Mucosa of stomach (tissue), 1 donor: ENCODE measurements around the gene NCK2.

Experiments used
- H3K27me3 ChIP-seq: one replicate; pipeline ENCODE4 v1.7.0; 2013; ENCODE audit warnings: mild to moderate bottlenecking, low read length; ENCODE audit not compliant: control insufficient read depth, insufficient read depth
- H3K36me3 ChIP-seq: one replicate; pipeline ENCODE4 v1.7.0; 2013; ENCODE audit warnings: low read length; ENCODE audit not compliant: control insufficient read depth, insufficient read depth
- H3K4me1 ChIP-seq: one replicate; pipeline ENCODE4 v1.7.0; 2013; ENCODE audit warnings: mild to moderate bottlenecking, low read length; ENCODE audit not compliant: control insufficient read depth, insufficient read depth
- H3K4me3 ChIP-seq: one replicate; pipeline ENCODE4 v1.7.0; 2013; ENCODE audit warnings: low read length
- H3K9ac ChIP-seq: one replicate; pipeline ENCODE4 v1.7.0; 2013; ENCODE audit warnings: mild to moderate bottlenecking, low read length, moderate library complexity
- H3K9me3 ChIP-seq: one replicate; pipeline ENCODE4 v1.7.0; 2013; ENCODE audit warnings: mild to moderate bottlenecking, low read length, moderate library complexity; ENCODE audit not compliant: control insufficient read depth
- donor health status: Pancreatic carcinoma.

NCK2 gene

DNA sequence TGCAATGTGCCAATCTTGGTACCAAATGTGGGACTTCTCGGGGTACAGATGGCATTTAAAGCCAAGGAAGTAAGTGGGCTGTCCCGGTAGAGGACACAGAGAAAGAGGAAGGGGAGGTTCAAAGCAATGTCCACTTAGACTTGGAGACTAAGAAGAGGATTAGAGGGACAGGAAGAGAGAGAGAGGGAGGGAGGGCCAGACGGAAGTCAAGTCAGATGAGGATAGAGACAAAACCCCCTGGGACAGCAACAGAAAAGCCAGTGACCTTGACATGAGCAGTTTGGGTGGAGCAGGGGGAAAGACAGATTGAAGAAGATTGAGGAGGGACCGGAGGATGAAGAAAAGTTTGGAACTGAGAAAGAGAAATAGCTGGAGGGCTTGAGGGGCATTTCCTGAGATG lies 164.5 kb downstream of the NCK2 start:
- H3K27me3 ChIP-seq = no peaks in the 10 kb centered on the region
- no peak overlapping the region for H3K4me3 ChIP-seq
- H3K9ac ChIP-seq = no peak overlapping the region
- H3K4me1 ChIP-seq = no peaks in the 10 kb centered on the region
- H3K36me3 ChIP-seq = no peaks in the 10 kb centered on the region
- H3K9me3 ChIP-seq = no peaks in the 10 kb centered on the region

DNA sequence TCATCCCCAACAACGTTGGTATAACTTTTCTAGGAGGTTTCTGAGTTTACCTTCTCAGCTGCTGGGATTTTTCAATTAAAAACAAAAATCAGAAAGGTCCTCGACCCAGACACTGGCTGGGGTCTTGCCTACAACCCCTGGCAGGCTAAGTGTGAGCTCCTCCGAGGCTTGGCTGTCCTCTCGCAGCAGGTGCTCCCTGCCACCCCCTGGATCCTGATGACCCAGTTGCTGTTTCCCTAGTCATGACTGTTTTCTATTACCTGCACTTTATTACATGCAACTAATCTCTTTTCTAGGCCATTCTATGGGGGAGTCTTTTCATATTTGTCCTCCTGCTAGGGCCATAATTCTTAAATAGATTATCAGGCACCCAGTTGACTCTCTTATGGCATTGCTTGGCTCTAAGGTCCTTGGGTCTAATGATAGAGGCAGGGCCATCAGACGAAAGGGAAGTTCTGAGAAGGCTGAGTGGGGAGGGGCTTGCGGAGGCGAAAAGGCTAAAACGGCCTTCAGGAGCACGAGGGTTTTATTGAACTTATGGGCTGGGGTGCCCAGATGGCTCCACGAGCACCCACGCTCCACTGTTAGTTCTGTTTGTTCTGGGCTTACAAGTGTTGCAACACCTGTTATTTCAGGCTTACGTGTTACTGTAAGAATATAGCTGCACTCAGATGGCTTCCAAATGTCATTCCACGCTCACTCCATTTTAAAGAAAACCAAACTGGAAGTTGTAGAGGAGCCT lies 166.0 kb downstream of the NCK2 start:
- Histone ChIP-seq H3K4me3 (no peak overlapping the region), H3K4me1 (no peaks in the 10 kb centered on the region), H3K9ac (no peak overlapping the region), H3K27me3 (no peaks in the 10 kb centered on the region), H3K9me3 (no peaks in the 10 kb centered on the region), H3K36me3 (no peaks in the 10 kb centered on the region)

DNA sequence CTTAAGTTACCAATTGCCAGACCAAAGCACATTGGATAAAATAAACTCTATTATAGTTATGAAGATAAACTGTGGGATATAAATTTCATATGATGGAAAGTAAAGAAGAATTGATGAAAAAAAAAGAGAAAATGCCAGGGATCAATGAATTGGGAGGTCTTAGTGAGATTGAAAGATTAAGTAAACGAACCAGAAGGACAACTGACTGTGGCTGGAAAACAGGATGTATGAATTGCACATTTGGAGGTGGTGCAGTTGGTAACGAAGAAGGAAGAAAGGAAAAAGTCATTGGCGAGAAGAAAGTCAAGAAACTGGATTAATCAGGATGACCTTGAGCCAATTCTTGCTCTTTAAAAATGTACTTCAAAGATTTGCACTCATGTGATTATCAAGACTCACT lies 166.7 kb downstream of the NCK2 start:
- H3K4me3 ChIP-seq = no peak overlapping the region
- H3K9ac ChIP-seq = no peak overlapping the region
- H3K9me3 ChIP-seq = no peaks in the 10 kb centered on the region
- no peaks in the 10 kb centered on the region for H3K36me3 ChIP-seq
- H3K4me1 ChIP-seq = no peaks in the 10 kb centered on the region
- H3K27me3 ChIP-seq = no peaks in the 10 kb centered on the region

DNA sequence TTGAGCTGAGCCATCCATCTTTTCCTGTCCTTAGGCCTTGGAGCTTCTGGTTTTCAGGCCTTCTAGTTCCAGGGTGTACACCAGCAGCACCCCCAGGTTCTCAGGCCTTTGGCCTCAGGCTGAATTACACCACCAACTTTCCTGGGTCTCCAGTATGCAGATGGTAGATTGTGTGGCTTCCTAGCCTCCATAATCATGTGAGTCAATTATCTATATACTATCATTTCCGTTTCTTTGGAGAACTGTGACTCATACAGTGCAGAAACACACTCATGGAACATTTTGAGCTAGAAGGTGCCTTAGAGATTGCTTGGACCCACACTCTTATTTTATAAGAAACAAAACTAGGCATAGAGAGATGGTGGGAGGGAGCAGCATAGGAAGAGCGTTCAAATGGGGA lies 167.4 kb downstream of the NCK2 start:
- no peaks in the 10 kb centered on the region for H3K4me1 ChIP-seq
- H3K9me3 ChIP-seq = no peaks in the 10 kb centered on the region
- H3K9ac ChIP-seq = no peak overlapping the region
- H3K27me3 ChIP-seq = no peaks in the 10 kb centered on the region
- no peaks in the 10 kb centered on the region for H3K36me3 ChIP-seq
- no peak overlapping the region for H3K4me3 ChIP-seq

DNA sequence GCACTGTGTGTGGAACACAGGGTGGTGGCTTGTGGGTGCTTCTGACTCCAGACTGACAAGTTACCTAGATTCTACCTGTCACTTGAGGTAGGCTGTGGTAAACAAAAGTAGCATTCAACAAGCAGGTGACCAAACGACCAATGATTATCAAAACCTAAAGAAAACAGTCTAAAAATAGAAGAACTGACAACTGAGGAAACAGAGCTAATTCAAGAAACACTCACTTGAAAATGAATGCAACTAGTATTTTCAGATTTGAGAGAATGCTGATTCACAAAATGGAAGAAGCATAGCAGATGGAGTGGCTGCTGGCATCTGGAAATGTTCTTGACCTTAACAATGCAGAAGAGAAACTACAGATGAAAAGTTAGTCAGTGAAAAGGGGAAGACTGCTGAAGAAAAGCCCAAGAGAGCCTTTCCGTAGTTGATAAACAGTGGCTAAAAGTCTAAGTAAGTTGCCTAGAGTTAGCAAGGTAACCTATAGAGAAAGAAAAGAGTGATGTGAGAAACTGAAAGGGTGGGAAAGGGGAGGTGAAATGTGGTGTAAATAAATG lies 170.4 kb downstream of the NCK2 start:
- Histone ChIP-seq H3K9ac (no peak overlapping the region), H3K4me3 (no peak overlapping the region), H3K27me3 (no peaks in the 10 kb centered on the region), H3K9me3 (no peaks in the 10 kb centered on the region), H3K36me3 (no peaks in the 10 kb centered on the region), H3K4me1 (peaks cover 7% of the 10 kb centered on the region)

DNA sequence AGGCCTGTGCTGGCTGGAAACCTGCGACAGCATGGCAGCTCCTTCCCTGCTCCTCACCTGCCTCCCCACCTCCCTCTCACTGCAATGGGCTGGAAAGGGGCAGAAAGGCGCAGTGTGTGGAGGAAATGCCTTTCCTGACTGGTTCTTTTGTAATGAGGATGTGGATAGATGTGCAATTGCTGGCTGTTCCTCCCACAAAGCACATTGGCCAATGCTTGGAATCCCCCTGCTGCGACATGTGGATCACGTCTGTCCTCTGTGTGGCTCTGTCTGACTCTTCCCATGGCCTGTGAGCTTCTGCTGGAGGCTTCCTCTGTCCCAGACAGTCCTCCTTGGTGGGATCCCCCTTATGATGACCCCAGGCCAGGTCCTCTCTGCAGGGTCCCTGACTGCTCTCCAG lies 172.5 kb downstream of the NCK2 start:
- no peaks in the 10 kb centered on the region for H3K36me3 ChIP-seq
- H3K9ac ChIP-seq = no peak overlapping the region
- no peaks in the 10 kb centered on the region for H3K27me3 ChIP-seq
- H3K9me3 ChIP-seq = no peaks in the 10 kb centered on the region
- H3K4me1 ChIP-seq = peaks cover 7% of the 10 kb centered on the region
- H3K4me3 ChIP-seq = no peak overlapping the region

DNA sequence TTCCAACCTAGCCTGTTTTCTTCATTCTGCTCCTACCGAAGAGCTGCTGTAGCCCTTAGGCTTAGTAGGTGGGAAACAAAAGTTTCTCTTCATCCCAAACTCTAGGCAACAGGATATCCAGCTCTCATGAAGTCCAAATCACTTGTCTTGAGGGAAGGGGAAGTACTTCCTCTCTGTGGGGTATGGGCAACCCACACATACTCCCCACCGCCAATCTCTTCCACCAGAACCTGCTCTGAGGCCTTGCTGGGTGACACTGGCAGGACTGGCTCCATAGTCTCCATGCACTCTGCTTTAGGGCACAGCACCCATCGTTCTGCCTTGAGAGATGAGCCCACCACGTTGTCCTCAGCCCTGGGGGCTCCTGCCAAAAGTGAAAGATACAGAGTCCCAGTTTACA lies 173.0 kb downstream of the NCK2 start:
- H3K36me3 ChIP-seq = no peaks in the 10 kb centered on the region
- H3K9ac ChIP-seq = no peak overlapping the region
- H3K9me3 ChIP-seq = no peaks in the 10 kb centered on the region
- peaks cover 7% of the 10 kb centered on the region for H3K4me1 ChIP-seq
- H3K27me3 ChIP-seq = no peaks in the 10 kb centered on the region
- H3K4me3 ChIP-seq = no peak overlapping the region

DNA sequence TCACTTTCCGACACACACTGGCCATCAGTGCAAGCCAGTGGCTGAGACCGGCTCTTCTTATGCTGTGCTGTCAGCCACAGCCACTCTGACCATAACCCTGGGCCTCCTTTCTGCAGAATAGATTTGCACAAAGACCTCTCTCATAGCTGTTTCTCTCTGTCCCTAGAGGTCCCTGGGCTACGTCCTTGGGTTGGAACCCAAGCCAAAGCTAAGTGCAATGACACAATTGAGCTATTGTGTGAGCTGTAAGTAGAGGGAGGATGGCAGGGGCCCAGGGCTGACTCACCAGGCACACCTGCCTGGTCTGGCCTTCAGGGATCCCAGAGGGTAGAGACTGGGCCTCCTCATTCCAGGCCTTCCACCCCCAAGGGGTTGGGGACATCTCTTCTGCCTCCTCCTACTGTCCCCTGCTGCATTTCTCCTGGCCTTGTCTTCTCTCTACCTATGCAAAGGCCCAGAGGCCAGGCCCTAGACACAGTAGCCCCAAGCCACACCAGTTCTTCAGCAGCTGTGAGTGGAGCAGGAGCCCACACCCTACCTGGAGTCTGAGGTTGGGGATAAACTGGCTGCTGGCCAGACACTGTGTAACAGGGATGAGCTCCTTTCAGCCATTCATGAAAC lies 174.6 kb downstream of the NCK2 start:
- Histone ChIP-seq H3K27me3 (no peaks in the 10 kb centered on the region), H3K36me3 (no peaks in the 10 kb centered on the region), H3K9me3 (no peaks in the 10 kb centered on the region), H3K9ac (no peak overlapping the region), H3K4me1 (peaks cover 7% of the 10 kb centered on the region), H3K4me3 (no peak overlapping the region)

DNA sequence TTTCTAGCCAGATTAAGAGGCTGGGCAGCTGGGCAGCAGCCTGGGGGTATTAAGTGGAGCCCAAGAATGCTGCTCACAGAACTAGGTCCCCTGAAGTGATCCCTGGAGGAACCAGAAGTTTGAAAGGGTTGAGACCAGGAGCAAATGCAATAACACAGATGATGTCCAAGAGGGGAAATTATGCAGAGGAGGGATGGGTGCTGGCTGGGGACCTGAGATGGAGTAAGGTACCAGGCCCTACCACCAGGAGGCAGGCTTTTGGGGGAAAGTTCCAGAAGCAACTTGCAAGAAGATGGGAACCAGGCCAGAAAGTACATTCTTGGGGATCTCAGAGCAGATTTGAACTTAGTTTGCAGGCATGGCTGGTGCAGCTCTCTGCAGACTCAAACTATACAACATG lies 175.1 kb downstream of the NCK2 start:
- Histone ChIP-seq H3K36me3 (no peaks in the 10 kb centered on the region), H3K27me3 (no peaks in the 10 kb centered on the region), H3K9ac (no peak overlapping the region), H3K9me3 (no peaks in the 10 kb centered on the region), H3K4me1 (peaks cover 7% of the 10 kb centered on the region), H3K4me3 (no peak overlapping the region)

DNA sequence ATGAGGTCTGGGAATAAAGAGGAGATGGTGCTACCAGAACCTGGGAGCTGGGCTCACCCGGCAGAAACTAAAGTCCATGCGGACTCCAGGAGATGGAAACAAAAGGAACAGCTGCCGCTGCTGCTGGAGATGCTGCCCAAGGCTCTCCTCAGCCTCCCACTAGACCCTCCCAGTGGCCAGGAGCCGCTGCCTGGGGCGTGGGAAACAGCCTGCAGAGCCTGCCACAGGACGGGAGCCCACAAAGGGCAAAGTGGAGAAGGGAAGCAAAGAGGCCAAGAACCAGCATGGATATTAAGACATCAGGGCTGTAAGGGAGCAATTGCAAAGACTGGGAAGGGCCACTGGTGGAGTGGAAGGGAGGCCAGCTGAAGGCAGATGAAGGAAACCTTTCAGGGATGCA lies 179.6 kb downstream of the NCK2 start:
- no peaks in the 10 kb centered on the region for H3K36me3 ChIP-seq
- H3K27me3 ChIP-seq = no peaks in the 10 kb centered on the region
- H3K4me3 ChIP-seq = no peak overlapping the region
- no peaks in the 10 kb centered on the region for H3K9me3 ChIP-seq
- H3K4me1 ChIP-seq = peaks cover 6% of the 10 kb centered on the region
- H3K9ac ChIP-seq = no peak overlapping the region

DNA sequence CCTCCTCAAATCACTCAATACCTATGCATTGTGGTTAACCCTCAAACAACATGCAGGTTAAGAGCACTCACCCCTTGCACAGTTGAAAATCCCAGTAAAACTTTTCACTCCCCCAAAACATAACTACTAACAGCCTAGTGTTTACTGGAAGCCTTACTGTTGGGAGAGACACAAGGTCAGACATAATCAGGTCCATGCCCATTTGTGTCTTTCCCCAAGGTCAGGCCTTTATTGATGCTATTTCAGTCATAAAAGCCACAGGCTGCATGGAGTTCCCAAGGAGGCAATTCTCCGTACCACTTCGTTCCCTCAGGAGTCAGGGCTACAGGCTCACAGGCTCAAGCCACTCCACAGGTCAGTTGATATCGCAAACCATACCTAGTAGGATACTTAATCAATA lies 180.2 kb downstream of the NCK2 start:
- Histone ChIP-seq H3K9me3 (no peaks in the 10 kb centered on the region), H3K4me3 (no peak overlapping the region), H3K4me1 (no peaks in the 10 kb centered on the region)

DNA sequence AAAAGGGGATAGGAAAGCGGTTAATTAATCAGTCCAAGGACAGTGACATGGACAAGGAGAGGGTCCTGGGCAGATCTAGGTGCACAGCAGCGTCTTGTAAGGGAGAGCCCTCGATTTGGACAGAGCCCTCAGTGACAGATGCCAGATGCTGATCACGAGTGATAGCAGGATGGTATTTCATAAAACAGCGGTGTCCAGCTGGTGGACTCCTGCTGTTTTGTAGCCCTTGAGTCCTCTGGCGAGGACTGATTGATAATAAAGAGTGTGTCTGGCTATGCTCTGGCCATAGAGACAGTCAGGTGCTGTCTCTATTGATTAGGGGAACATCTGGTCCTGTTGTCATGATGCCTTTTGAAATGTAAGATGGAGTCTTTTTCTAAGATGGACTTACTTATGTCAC lies 180.7 kb downstream of the NCK2 start:
- no peak overlapping the region for H3K4me3 ChIP-seq
- no peaks in the 10 kb centered on the region for H3K36me3 ChIP-seq
- H3K27me3 ChIP-seq = no peaks in the 10 kb centered on the region
- H3K9ac ChIP-seq = no peak overlapping the region
- no peaks in the 10 kb centered on the region for H3K4me1 ChIP-seq
- H3K9me3 ChIP-seq = no peaks in the 10 kb centered on the region

More for the DNA sequence above, 180.2 kb downstream of the NCK2 start:
- H3K9ac ChIP-seq = no peak overlapping the region
- H3K27me3 ChIP-seq = no peaks in the 10 kb centered on the region
- H3K36me3 ChIP-seq = no peaks in the 10 kb centered on the region
